ENCODE data around the gene DAP. TPM values are rescaled to one million over a fixed set of nuclear protein-coding genes. Genes with fewer than 3 reads are reported as not detected.

DAP gene
- total RNA-seq, 1 experiment from 2014 or later: 47.7 TPM

GRCh38 chr5:10757922-10758555 is 3.0 kb downstream of the DAP start:
- no peak overlapping the region for H3K4me3 Mint-ChIP-seq
- H3K27ac Mint-ChIP-seq: peak overlapping the region; percentile 20; the same call in 1 of the 2 replicates
- peaks cover 13% of the 10 kb centered on the region for H3K27me3 Mint-ChIP-seq (ENCODE audit: low read depth)
- peaks cover 18% of the 10 kb centered on the region for H3K36me3 Mint-ChIP-seq
- no peak for TF ChIP-seq ZNF121 (CRISPR knock-in tag; IDR thresholded peaks at IDR 0.05)
- DNase-seq (ENCODE audit: low spot score): no peak
- ChIA-PET CTCF (interaction anchor here (0.8 kb wide), 1 partner anchor 18 kb away, joined by 3 read pairs; no protein-coding TSS in a partner anchor), POLR2A (no interaction called here)
- H3K9me3 Mint-ChIP-seq: peaks cover 9% of the 10 kb centered on the region; the same call in 1 of the 2 replicates
- peaks cover 35% of the 10 kb centered on the region for H3K4me1 Mint-ChIP-seq
- ATAC-seq: no peak

GRCh38 chr5:10757043-10757442 is 4.0 kb downstream of the DAP start:
- H3K36me3 Mint-ChIP-seq: peaks cover 18% of the 10 kb centered on the region
- ChIA-PET POLR2A (no interaction called here), CTCF (interaction anchor here (0.8 kb wide), 1 partner anchor 19 kb away, joined by 3 read pairs; no protein-coding TSS in a partner anchor)
- ATAC-seq (peak; percentile 5; the same call in 1 of the 2 replicates), DNase-seq (ENCODE audit: low spot score) (no peak)
- H3K9me3 Mint-ChIP-seq: peaks cover 9% of the 10 kb centered on the region; the same call in 1 of the 2 replicates
- H3K4me3 Mint-ChIP-seq: no peak overlapping the region
- peak overlapping the region; percentile 37; the same call in 1 of the 2 replicates for H3K27ac Mint-ChIP-seq
- peaks cover 29% of the 10 kb centered on the region for H3K4me1 Mint-ChIP-seq
- H3K27me3 Mint-ChIP-seq (ENCODE audit: low read depth): peaks cover 3% of the 10 kb centered on the region
- TF ChIP-seq ATF3 (CRISPR knock-in tag; conservative IDR thresholded peaks at IDR 0.05) (no peak), ERG (CRISPR knock-in tag; IDR thresholded peaks at IDR 0.05) (no peak), MAX (CRISPR knock-in tag; IDR thresholded peaks at IDR 0.05) (no peak), PRRX2 (CRISPR knock-in tag; IDR thresholded peaks at IDR 0.05) (no peak), ZMAT4 (CRISPR knock-in tag; IDR thresholded peaks at IDR 0.05) (no peak), ZNF416 (CRISPR knock-in tag; IDR thresholded peaks at IDR 0.05) (no peak)
- TF ChIP-seq, protein P1, sequence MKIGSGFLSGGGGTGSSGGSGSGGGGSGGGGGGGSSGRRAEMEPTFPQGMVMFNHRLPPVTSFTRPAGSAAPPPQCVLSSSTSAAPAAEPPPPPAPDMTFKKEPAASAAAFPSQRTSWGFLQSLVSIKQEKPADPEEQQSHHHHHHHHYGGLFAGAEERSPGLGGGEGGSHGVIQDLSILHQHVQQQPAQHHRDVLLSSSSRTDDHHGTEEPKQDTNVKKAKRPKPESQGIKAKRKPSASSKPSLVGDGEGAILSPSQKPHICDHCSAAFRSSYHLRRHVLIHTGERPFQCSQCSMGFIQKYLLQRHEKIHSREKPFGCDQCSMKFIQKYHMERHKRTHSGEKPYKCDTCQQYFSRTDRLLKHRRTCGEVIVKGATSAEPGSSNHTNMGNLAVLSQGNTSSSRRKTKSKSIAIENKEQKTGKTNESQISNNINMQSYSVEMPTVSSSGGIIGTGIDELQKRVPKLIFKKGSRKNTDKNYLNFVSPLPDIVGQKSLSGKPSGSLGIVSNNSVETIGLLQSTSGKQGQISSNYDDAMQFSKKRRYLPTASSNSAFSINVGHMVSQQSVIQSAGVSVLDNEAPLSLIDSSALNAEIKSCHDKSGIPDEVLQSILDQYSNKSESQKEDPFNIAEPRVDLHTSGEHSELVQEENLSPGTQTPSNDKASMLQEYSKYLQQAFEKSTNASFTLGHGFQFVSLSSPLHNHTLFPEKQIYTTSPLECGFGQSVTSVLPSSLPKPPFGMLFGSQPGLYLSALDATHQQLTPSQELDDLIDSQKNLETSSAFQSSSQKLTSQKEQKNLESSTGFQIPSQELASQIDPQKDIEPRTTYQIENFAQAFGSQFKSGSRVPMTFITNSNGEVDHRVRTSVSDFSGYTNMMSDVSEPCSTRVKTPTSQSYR (CRISPR knock-in tag; IDR thresholded peaks at IDR 0.05): no peak
- TF ChIP-seq, protein P2, sequence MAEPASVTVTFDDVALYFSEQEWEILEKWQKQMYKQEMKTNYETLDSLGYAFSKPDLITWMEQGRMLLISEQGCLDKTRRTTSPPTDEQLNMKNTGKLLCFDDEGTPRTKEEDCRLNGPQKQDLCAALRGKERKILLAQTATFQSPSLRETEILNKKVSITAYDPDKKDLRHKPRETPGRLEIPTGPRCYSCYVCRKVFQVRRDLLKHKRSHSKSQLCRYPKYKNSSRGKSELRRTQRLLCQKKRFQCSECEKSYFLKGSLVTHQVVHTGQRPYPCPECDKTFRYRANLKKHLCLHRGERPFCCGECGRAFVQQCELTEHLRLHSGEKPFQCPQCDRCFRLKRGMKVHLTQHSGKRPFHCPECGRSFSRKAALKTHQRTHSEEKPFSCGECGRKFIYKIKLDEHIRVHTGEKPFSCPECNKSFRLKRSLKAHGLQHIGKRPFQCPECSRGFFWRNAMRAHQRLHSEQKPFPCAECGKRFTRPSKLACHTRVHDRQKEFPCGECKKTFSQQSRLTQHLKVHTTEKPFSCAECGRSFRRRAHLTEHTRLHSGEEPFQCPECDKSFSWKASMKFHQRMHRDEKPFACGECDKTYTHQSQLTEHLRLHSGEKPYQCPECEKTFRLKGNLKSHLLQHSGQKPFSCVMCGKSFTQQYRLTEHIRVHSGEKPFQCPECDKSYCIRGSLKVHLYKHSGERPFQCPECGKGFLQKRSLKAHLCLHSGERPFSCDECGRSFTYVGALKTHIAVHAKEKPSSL (CRISPR knock-in tag; conservative IDR thresholded peaks at IDR 0.05): no peak

DNA sequence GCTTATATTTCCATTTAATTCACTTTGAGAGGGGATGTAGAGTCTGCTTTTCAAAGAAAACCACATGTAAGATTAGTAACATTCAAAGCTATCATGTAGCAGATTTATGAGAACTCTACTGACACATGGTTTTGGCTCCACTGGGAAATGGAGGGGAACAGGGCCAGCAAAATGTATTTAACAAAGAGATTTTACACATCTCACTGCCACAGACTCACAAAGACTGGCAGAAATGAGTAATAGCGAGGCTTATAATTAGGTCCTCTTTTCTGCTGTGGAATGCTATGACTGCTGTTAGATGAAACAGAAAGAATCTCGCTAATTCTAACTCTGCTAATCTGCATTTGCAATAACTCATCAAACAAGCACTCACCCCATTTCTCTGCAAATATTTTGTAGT is 4.5 kb downstream of the DAP start:
- Mint-ChIP-seq H3K4me3 (no peak overlapping the region), H3K27ac (no peak overlapping the region), H3K27me3 (ENCODE audit: low read depth) (no peaks in the 10 kb centered on the region; the same call in 1 of the 2 replicates), H3K9me3 (peaks cover 9% of the 10 kb centered on the region; the same call in 1 of the 2 replicates), H3K4me1 (peaks cover 24% of the 10 kb centered on the region), H3K36me3 (peaks cover 18% of the 10 kb centered on the region)
- no peak for DNase-seq (ENCODE audit: low spot score)
- no peak for ATAC-seq
- POLR2A ChIA-PET: no interaction called here
- CTCF ChIA-PET: no interaction called here
- TF ChIP-seq SMAD4 (CRISPR knock-in tag; IDR thresholded peaks at IDR 0.05) (no peak), AR (CRISPR knock-in tag; IDR thresholded peaks at IDR 0.05) (no peak), PRDM15 (CRISPR knock-in tag; IDR thresholded peaks at IDR 0.05) (no peak), RELA (CRISPR knock-in tag; IDR thresholded peaks at IDR 0.05; ENCODE audit: borderline replicate concordance) (no peak), ESRRA (CRISPR knock-in tag; IDR thresholded peaks at IDR 0.05; ENCODE audit: borderline replicate concordance) (no peak), ELF4 (CRISPR knock-in tag; IDR thresholded peaks at IDR 0.05; ENCODE audit: low read depth) (no peak), ATF3 (CRISPR knock-in tag; conservative IDR thresholded peaks at IDR 0.05) (no peak), GRHL2 (CRISPR knock-in tag; IDR thresholded peaks at IDR 0.05; ENCODE audit: insufficient replicate concordance, severe bottlenecking) (no peak)
